Measurements from ENCODE around the gene WTIP. TPM values are rescaled to one million over a fixed set of nuclear protein-coding genes. Genes with fewer than 3 reads are reported as not detected.
A peak's percentile ranks its signal among the peaks of the same experiment; 100 is the strongest.

WTIP gene
- total and polyA plus RNA-seq, 9 donors: 13.4 to 38.4 (median 29.5) TPM

DNA sequence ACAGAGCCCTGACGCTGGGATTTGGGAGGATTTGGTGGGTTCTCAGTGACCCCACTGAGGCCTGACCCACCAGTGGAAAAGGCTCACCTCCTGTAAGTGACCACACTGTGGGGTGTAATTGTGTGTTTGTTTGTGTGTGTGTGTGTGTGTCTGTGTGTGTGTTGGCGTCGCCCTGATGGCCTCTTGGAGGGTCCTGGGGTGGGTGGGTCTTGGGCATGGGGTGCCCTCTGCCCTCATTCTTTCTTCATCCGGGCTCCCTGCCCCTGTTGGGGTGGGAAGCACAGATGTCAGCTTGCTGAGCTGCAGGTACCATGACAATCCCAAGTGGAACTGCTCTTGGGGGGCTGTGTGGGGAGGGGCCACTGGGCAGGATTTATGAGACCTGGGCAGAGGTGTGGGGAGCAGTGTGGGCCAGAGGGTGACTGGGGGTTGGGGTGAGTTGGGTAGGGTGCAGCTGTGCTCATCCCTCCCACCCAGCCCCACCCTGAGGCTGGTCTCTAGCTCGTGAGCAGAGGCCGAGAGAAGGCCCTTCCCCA is 22.8 kb downstream of the WTIP start:
- no peak overlapping the region for H3K4me3 ChIP-seq
- no peak overlapping the region for H3K27ac ChIP-seq
- DNase-seq: no peak
- WGBS, 3 donors: 35 to 46% (median 45%) methylated on average over 6 of the region's 6 CpGs
- no peaks in the 10 kb centered on the region for H3K36me3 ChIP-seq
- no peaks in the 10 kb centered on the region for H3K9me3 ChIP-seq
- H3K27me3 ChIP-seq: no peaks in the 10 kb centered on the region
- intact Hi-C loops (cut with DNase I): loop anchor here in 2 of 4 donors (10.0 kb wide), 2 partner anchors 200 to 280 kb away; no protein-coding TSS in a partner anchor
- peaks cover 2% of the 10 kb centered on the region for H3K4me1 ChIP-seq (ENCODE audit: insufficient read depth)
- TF ChIP-seq EP300 (IDR thresholded peaks at IDR 0.05) (no peak), POLR2A (IDR thresholded peaks at IDR 0.05) (no peak)
- TF ChIP-seq, protein P1, sequence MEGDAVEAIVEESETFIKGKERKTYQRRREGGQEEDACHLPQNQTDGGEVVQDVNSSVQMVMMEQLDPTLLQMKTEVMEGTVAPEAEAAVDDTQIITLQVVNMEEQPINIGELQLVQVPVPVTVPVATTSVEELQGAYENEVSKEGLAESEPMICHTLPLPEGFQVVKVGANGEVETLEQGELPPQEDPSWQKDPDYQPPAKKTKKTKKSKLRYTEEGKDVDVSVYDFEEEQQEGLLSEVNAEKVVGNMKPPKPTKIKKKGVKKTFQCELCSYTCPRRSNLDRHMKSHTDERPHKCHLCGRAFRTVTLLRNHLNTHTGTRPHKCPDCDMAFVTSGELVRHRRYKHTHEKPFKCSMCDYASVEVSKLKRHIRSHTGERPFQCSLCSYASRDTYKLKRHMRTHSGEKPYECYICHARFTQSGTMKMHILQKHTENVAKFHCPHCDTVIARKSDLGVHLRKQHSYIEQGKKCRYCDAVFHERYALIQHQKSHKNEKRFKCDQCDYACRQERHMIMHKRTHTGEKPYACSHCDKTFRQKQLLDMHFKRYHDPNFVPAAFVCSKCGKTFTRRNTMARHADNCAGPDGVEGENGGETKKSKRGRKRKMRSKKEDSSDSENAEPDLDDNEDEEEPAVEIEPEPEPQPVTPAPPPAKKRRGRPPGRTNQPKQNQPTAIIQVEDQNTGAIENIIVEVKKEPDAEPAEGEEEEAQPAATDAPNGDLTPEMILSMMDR (IDR thresholded peaks at IDR 0.05): no peak

DNA sequence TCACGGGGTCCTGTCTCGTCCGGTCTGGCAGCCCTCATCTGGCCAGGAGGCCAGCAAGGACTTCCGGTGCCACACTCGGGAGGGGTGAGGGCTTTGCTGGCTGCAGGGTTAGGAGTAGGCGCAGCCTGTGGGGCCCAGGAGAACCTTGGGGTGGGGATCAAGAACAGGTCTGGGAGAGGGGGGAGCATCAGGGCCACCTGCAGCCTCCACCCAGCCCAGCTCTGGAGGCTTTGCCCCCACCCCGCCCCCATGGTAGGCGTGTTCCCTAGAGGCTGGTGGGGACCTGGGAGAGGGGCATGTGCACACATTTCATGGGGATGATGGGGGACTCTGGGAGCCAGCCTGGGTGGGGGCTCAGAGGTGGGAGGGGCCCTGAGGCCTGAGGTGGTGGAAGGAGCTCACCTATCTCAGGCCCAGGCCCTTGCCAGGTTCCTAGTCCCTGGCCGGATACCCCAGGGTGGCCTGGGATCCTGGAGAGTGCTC is 23.3 kb downstream of the WTIP start:
- TF ChIP-seq POLR2A (IDR thresholded peaks at IDR 0.05) (no peak), EP300 (IDR thresholded peaks at IDR 0.05) (no peak)
- TF ChIP-seq, protein P1 (IDR thresholded peaks at IDR 0.05): no peak
- no peak overlapping the region for H3K4me3 ChIP-seq
- no peaks in the 10 kb centered on the region for H3K36me3 ChIP-seq
- no peaks in the 10 kb centered on the region for H3K9me3 ChIP-seq
- no peaks in the 10 kb centered on the region for H3K27me3 ChIP-seq
- peak in 2 of 5 donors; percentile 20 to 34 for DNase-seq
- intact Hi-C loops (cut with DNase I): loop anchor here in 2 of 4 donors (10.0 kb wide), 2 partner anchors 200 to 280 kb away; no protein-coding TSS in a partner anchor
- no peak overlapping the region for H3K27ac ChIP-seq
- H3K4me1 ChIP-seq (ENCODE audit: insufficient read depth): peaks cover 2% of the 10 kb centered on the region
- WGBS, 3 donors: 39 to 63% (median 41%) methylated on average over 7 to 9 of the region's 9 CpGs

DNA sequence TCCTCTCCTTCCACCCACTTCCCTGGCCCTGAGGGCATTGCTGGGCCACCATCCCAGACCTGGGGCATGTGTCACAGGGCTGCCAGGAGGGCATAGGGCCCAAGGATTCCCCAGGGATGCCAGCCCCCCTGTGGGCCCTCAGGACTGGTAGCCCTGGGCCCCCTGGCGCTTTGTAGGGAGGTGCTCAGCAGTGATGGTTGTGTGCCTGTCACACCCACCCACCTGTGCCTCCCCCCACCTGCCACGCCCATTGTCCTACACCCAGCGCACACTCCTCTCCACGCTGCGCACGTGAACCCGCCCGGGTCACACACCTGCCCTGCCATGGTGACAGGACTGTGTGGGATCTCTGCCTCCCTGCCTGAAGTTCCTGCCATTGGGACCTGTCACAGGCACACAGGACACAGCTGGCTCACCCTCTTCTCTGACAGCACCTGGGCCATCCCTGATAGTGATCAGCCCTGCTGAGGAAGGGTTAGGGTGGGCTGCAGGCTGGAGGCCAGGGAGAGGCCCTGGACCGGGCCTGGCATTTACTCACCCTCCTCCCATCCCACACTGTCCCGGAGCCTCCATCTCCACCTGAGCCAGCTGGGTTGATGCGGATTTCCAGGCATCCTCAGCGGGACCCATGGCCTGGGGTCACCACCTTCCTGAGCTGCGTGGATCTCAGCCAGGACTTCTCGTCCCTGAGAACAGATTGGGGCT is 23.9 kb downstream of the WTIP start:
- H3K27ac ChIP-seq: no peak overlapping the region
- no peaks in the 10 kb centered on the region for H3K27me3 ChIP-seq
- intact Hi-C loops (cut with DNase I): loop anchor here in 2 of 4 donors (10.0 kb wide), 2 partner anchors 199 to 281 kb away; no protein-coding TSS in a partner anchor
- H3K9me3 ChIP-seq: no peaks in the 10 kb centered on the region
- H3K36me3 ChIP-seq: no peaks in the 10 kb centered on the region
- peak in 1 of 5 donors; percentile 26 for DNase-seq
- H3K4me1 ChIP-seq (ENCODE audit: insufficient read depth): peaks cover 2% of the 10 kb centered on the region
- TF ChIP-seq, protein P1 (IDR thresholded peaks at IDR 0.05): no peak
- TF ChIP-seq POLR2A (IDR thresholded peaks at IDR 0.05): no peak
- TF ChIP-seq EP300 (IDR thresholded peaks at IDR 0.05): no peak
- WGBS, 3 donors: 59 to 66% (median 60%) methylated on average over 14 of the region's 14 CpGs
- H3K4me3 ChIP-seq: no peak overlapping the region

DNA sequence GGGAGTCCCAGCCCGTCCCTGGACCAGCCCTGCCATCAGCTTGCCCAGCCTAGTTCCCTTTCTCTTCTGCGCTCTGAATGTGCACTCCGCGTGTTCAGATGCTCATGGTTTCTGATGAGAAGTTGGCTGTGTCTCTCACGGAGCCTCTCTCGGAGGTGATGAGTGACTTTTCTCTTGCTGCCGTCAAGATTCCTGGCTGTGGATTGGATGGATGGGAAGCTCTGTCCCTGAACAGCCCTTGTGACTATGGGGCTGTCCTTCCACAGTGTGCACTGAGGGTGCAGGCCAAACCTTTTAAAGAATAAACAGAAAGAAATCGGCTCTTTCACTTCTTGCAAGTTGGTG is 24.4 kb downstream of the WTIP start:
- Histone ChIP-seq H3K36me3 (no peaks in the 10 kb centered on the region), H3K9me3 (no peaks in the 10 kb centered on the region), H3K27me3 (no peaks in the 10 kb centered on the region), H3K4me3 (no peak overlapping the region), H3K27ac (no peak overlapping the region), H3K4me1 (ENCODE audit: insufficient read depth) (peaks cover 2% of the 10 kb centered on the region)
- WGBS, 3 donors: 35 to 55% (median 44%) methylated on average over 8 of the region's 8 CpGs
- TF ChIP-seq POLR2A (IDR thresholded peaks at IDR 0.05): no peak
- no peak for TF ChIP-seq EP300 (IDR thresholded peaks at IDR 0.05)
- TF ChIP-seq, protein P1 (IDR thresholded peaks at IDR 0.05): no peak
- DNase-seq: no peak
- intact Hi-C loops (cut with DNase I): loop anchor here in 2 of 4 donors (10.0 kb wide), 2 partner anchors 199 to 281 kb away; no protein-coding TSS in a partner anchor

All from ovary (tissue), 9 donors.